Mesodermal cell (in vitro differentiated cells): ENCODE measurements around the gene GHRL.

Experiments used
- H3K27ac ChIP-seq: 2 replicates; pipeline ENCODE4 v1.7.0; 2013; ENCODE audit warnings: mild to moderate bottlenecking, low read depth, low read length, moderate library complexity; ENCODE audit not compliant: severe bottlenecking
- H3K36me3 ChIP-seq: 2 replicates; pipeline ENCODE4 v1.7.1; 2013; ENCODE audit warnings: mild to moderate bottlenecking, low read length, moderate library complexity; ENCODE audit not compliant: control insufficient read depth, insufficient read depth
- H3K4me1 ChIP-seq: one replicate; pipeline ENCODE4 v1.7.1; 2013; ENCODE audit warnings: mild to moderate bottlenecking, low read length; ENCODE audit not compliant: insufficient read depth, control insufficient read depth, poor library complexity, severe bottlenecking
- H3K4me3 ChIP-seq: 2 replicates; pipeline ENCODE4 v1.7.0; 2013; ENCODE audit warnings: low read length, control low read depth, mild to moderate bottlenecking; ENCODE audit not compliant: insufficient read depth, poor library complexity, severe bottlenecking; ENCODE audit errors: extremely low read depth
- H3K9me3 ChIP-seq: 2 replicates; pipeline ENCODE4 v1.7.1; 2013; ENCODE audit warnings: mild to moderate bottlenecking, low read length, moderate library complexity; ENCODE audit not compliant: control insufficient read depth
- WGBS, 2 experiments: methylation state at CpG; one replicate each; pipeline ENCODE4 v1.1.5; 2013; ENCODE audit warnings: missing lambda C conversion rate in 2 of 2; ENCODE audit not compliant: insufficient coverage in 2 of 2; 5-methylcytosine and 5-hydroxymethylcytosine counted together

GHRL gene

GRCh38 chr3:10327592-10327991, 34.8 kb upstream of the GHRL start:
- Histone ChIP-seq H3K4me3 (no peak overlapping the region), H3K36me3 (no peaks in the 10 kb centered on the region), H3K4me1 (no peaks in the 10 kb centered on the region), H3K9me3 (no peaks in the 10 kb centered on the region), H3K27ac (no peak overlapping the region)
- WGBS, 2 experiments = 80 to 88% methylated on average over 9 of the region's 10 CpGs

- no peak overlapping the region for H3K4me3 ChIP-seq
- H3K4me1 ChIP-seq = no peaks in the 10 kb centered on the region
- WGBS, 2 experiments = 100% methylated on average over 1 of the region's 1 CpG; no CpG with 5 or more reads in 1 of the 2 experiments
- H3K9me3 ChIP-seq = no peaks in the 10 kb centered on the region
- H3K27ac ChIP-seq = no peak overlapping the region
- peaks cover 23% of the 10 kb centered on the region for H3K36me3 ChIP-seq
Measured at GRCh38 chr3:10322352-10322710, 29.6 kb upstream of the GHRL start.

DNA sequence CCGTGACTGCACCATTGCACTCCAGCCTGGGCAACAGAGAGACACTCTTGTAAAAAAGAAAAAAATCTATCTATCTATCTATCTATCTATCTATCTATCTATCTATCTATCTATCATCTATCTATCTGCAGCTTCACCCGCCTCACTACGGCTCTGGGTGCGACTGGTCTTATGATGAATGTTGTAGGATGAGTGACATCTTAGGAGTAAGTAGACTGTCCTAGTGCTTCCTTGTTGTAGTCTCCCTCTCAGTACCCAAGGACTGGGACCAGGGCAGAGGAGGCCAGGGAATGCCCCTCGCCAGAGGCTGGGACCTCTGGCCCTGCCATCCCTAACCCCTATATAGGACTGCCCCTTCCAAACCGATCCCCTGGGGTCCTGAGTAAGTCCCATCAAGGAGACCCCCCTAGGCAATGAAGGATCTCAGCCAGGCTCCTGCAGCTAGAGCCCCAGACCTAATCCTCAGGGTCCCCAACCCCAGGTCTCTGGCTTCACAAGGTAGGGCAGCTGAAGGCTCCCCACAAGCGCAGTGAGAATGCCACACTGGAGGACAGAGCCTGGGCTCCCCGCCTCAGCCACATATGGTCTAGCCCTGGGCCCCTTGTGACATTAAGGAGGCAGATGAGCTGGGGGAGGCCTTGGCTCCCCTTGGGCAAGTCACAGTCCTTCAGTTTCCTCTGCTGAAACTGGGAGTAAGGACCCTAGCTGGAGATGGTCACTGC, 29.0 kb upstream of the GHRL start:
- WGBS, 2 experiments = 90 to 100% methylated on average over 2 to 4 of the region's 8 CpGs
- Histone ChIP-seq H3K9me3 (no peaks in the 10 kb centered on the region), H3K4me3 (no peak overlapping the region), H3K4me1 (no peaks in the 10 kb centered on the region), H3K27ac (no peak overlapping the region), H3K36me3 (peaks cover 28% of the 10 kb centered on the region)

DNA sequence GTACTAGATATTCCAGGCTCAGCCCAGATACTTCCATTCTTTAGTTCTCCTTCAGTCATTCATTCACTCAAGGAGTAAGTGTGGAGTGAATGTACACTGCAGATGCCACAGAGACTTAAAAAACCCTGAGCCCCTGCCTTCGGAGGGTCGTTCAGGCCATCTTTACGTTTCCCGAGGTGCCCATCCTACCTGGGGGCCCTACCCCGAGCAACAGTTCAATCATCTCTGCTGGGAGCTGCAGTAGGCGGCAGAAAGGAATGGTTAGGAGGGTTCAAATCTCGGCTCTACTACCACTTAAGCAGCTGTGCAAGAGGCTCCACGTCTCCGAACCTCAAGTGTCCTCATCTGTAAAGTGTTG, 27.6 kb upstream of the GHRL start:
- no peaks in the 10 kb centered on the region for H3K4me1 ChIP-seq
- no peaks in the 10 kb centered on the region for H3K9me3 ChIP-seq
- peaks cover 38% of the 10 kb centered on the region for H3K36me3 ChIP-seq
- WGBS, 2 experiments = 0 to 1% methylated on average over 7 of the region's 9 CpGs
- peak overlapping the region; percentile 89 for H3K27ac ChIP-seq
- H3K4me3 ChIP-seq = peak overlapping the region; percentile 81

- Histone ChIP-seq H3K9me3 (no peaks in the 10 kb centered on the region), H3K4me1 (no peaks in the 10 kb centered on the region), H3K4me3 (peak overlapping the region; percentile 81), H3K27ac (peak overlapping the region; percentile 89), H3K36me3 (peaks cover 42% of the 10 kb centered on the region)
- WGBS, 2 experiments = 29% methylated on average over 1 of the region's 3 CpGs; no CpG with 5 or more reads in 1 of the 2 experiments
Measured at GRCh38 chr3:10319804-10320203, 27.1 kb upstream of the GHRL start.

DNA sequence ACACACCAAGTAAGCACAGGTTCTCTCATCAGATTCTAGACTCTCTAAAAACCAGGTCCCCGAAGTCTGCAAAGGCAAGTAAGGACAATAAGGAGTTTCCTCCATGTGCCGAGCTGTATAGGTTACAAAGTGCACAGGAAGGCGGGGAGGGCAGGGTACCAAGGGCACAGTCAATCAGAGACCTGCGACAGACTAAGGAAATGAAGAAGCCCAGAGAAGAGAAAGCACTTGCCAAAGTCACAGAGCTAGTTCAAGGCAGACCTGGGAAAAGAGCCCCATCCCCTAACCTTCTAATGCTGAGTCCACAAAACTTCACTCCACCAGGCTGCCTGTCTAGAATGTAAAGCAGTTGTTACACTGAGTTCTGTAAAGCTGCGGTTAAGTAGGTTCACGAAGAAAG, 26.5 kb upstream of the GHRL start:
- Histone ChIP-seq H3K36me3 (peaks cover 47% of the 10 kb centered on the region), H3K9me3 (no peaks in the 10 kb centered on the region), H3K4me1 (no peaks in the 10 kb centered on the region), H3K4me3 (peak overlapping the region; percentile 81), H3K27ac (no peak overlapping the region)
- WGBS, 2 experiments = 82 to 91% methylated on average over 4 to 6 of the region's 6 CpGs

GRCh38 chr3:10317961-10318350, 25.2 kb upstream of the GHRL start:
- 97 to 100% methylated on average over 3 of the region's 3 CpGs for WGBS, 2 experiments
- Histone ChIP-seq H3K4me3 (no peak overlapping the region), H3K36me3 (peaks cover 60% of the 10 kb centered on the region), H3K4me1 (no peaks in the 10 kb centered on the region), H3K27ac (no peak overlapping the region), H3K9me3 (no peaks in the 10 kb centered on the region)

- Histone ChIP-seq H3K9me3 (no peaks in the 10 kb centered on the region), H3K4me3 (no peak overlapping the region), H3K27ac (peak overlapping the region; percentile 37), H3K36me3 (peaks cover 66% of the 10 kb centered on the region), H3K4me1 (no peaks in the 10 kb centered on the region)
- WGBS, 2 experiments = 71 to 100% methylated on average over 1 to 4 of the region's 4 CpGs
Measured at GRCh38 chr3:10317311-10317960, 24.7 kb upstream of the GHRL start.

DNA sequence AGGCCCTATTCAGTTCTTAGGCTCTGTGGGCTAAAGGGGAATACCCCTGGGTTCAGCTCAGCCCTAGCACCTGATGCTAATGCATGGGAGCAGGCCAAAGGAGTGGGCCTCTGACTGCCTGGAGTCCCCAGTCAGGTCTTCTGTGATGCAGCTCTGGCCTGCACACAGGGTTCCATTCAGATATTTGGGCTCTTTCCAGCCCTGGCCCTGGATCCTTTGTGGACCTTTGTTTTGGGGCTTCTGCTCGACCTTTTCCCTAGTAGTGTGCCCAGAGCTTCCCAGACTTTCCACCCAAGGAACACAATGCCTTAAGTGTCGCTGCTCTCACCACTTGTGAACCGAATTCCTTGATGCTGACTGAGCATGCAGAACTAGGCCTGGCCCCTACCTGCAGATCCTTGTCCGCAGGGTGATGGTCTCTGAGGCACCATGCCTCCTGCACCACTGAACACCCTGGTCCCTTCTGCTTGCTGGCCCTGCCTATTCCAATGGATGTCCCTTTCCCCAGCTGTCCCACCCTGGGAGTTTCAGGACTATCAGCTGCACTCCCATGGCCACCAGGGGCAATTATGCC, 23.1 kb upstream of the GHRL start:
- H3K36me3 ChIP-seq = peaks cover 81% of the 10 kb centered on the region
- no peaks in the 10 kb centered on the region for H3K4me1 ChIP-seq
- WGBS, 2 experiments = 94 to 98% methylated on average over 4 of the region's 4 CpGs
- no peak overlapping the region for H3K4me3 ChIP-seq
- no peak overlapping the region for H3K27ac ChIP-seq
- H3K9me3 ChIP-seq = no peaks in the 10 kb centered on the region

GRCh38 chr3:10315101-10315500, 22.4 kb upstream of the GHRL start:
- Histone ChIP-seq H3K36me3 (peaks cover 89% of the 10 kb centered on the region), H3K4me1 (no peaks in the 10 kb centered on the region), H3K9me3 (no peaks in the 10 kb centered on the region), H3K27ac (no peak overlapping the region), H3K4me3 (no peak overlapping the region)
- 94 to 95% methylated on average over 5 to 10 of the region's 14 CpGs for WGBS, 2 experiments

- Histone ChIP-seq H3K27ac (no peak overlapping the region), H3K9me3 (no peaks in the 10 kb centered on the region), H3K36me3 (peaks cover 89% of the 10 kb centered on the region), H3K4me1 (no peaks in the 10 kb centered on the region), H3K4me3 (no peak overlapping the region)
- WGBS, 2 experiments = 95% methylated on average over 3 of the region's 3 CpGs; no CpG with 5 or more reads in 1 of the 2 experiments
Measured at GRCh38 chr3:10312861-10313260, 20.1 kb upstream of the GHRL start.
